ENCODE measurements around the gene IFT27. TPM values are rescaled to one million over a fixed set of nuclear protein-coding genes. Genes with fewer than 3 reads are reported as not detected.

Gene IFT27
- total RNA-seq, 1 experiment from 2014 or later = 23.2 TPM

- Histone ChIP-seq H3K4me3 (replicated peaks in 1 of 2; ENCODE audit: low read depth in 1 of 2, low read length in 2 of 2) (no peak overlapping the region), H3K79me2 (ENCODE audit: insufficient read depth, low read length) (no peaks in the 10 kb centered on the region), H3K4me1 (ENCODE audit: control insufficient read depth in 1 of 2, insufficient read depth in 2 of 2, low read length in 2 of 2) (no peaks in the 10 kb centered on the region), H3K27me3 (ENCODE audit: insufficient read depth, low read length) (peaks cover 51% of the 10 kb centered on the region), H3K9me2 (ENCODE audit: insufficient read depth) (no peaks in the 10 kb centered on the region), H3K9ac (ENCODE audit: low read length) (no peak overlapping the region), H3K9me3 (ENCODE audit: control insufficient read depth in 1 of 2, insufficient read depth in 1 of 2, low read depth in 1 of 2, low read length in 2 of 2) (no peaks in the 10 kb centered on the region), H3K36me3 (ENCODE audit: control insufficient read depth in 1 of 2, insufficient read depth in 2 of 2, low read length in 2 of 2) (no peaks in the 10 kb centered on the region), H3K4me2 (ENCODE audit: low read length) (no peak overlapping the region), H2AFZ (ENCODE audit: low read depth, low read length, poor library complexity, severe bottlenecking) (no peak overlapping the region), H4K20me1 (ENCODE audit: insufficient read depth) (no peaks in the 10 kb centered on the region), H3K27ac (ENCODE audit: low read depth, low read length) (no peak overlapping the region)
- no peak for TF ChIP-seq SIN3A (IDR thresholded peaks at IDR 0.05; ENCODE audit: low read depth)
- TF ChIP-seq CBX3 (IDR thresholded peaks at IDR 0.05; ENCODE audit: low read depth) = no peak
- TF ChIP-seq ZFX (IDR thresholded peaks at IDR 0.05) = no peak
- no peak for TF ChIP-seq YY1 (IDR thresholded peaks at IDR 0.05; ENCODE audit: extremely low read depth, insufficient replicate concordance, low read depth, low read length)
- TF ChIP-seq REST (IDR thresholded peaks at IDR 0.05; ENCODE audit: low read depth) = no peak
- no peak for TF ChIP-seq JUND (IDR thresholded peaks at IDR 0.05)
- no peak for TF ChIP-seq SP1 (IDR thresholded peaks at IDR 0.05; ENCODE audit: low read depth)
- TF ChIP-seq ZBTB33 (IDR thresholded peaks at IDR 0.05; ENCODE audit: extremely low read depth, insufficient replicate concordance, low read length) = no peak
- TF ChIP-seq POLR2A (IDR thresholded peaks at IDR 0.05; ENCODE audit: borderline replicate concordance, extremely low read depth, insufficient read depth, insufficient read length) = no peak
- TF ChIP-seq MAX (IDR thresholded peaks at IDR 0.05) = no peak
- no peak for TF ChIP-seq CTCF (IDR thresholded peaks at IDR 0.05 in 2 of 3, conservative IDR thresholded peaks at IDR 0.05 in 1 of 3; ENCODE audit: borderline replicate concordance in 1 of 3, insufficient read depth in 1 of 3, low read depth in 2 of 3, low read length in 2 of 3)
- no peak for TF ChIP-seq SRF (IDR thresholded peaks at IDR 0.05; ENCODE audit: low read depth)
- no peak for TF ChIP-seq ELF1 (IDR thresholded peaks at IDR 0.05; ENCODE audit: borderline replicate concordance, low read depth)
- TF ChIP-seq ZNF274 (IDR thresholded peaks at IDR 0.05; ENCODE audit: low read depth, low read length) = no peak
- no peak for TF ChIP-seq CEBPB (IDR thresholded peaks at IDR 0.05; ENCODE audit: low read depth)
- TF ChIP-seq RAD21 (IDR thresholded peaks at IDR 0.05; ENCODE audit: low read depth) = no peak
- no peak for TF ChIP-seq ATF3 (IDR thresholded peaks at IDR 0.05)
- TF ChIP-seq EZH2 (IDR thresholded peaks at IDR 0.05) = no peak
- POLR2A ChIA-PET = no interaction called here
- intact Hi-C loops (cut with micrococcal nuclease) = no loop called here
- no peak for ATAC-seq
- DNase-seq (ENCODE audit: low read depth, low spot score) = no peak
- no TSS peak for BruUV-seq (replicated peaks)
- CTCF ChIA-PET = no interaction called here
- RAD21 ChIA-PET (ENCODE audit: low non-redundant PET in 1 of 2, low total read pairs in 2 of 2, uncharacterized antibody in 2 of 2, unreplicated experiment in 2 of 2) = no interaction called here
Measured at GRCh38 chr22:36729321-36729720, 46.6 kb downstream of the IFT27 start.

Data from HCT116 (cell line).